H1 (cell line): Measurements from ENCODE around the gene C16orf54. TPM values are rescaled to one million over a fixed set of nuclear protein-coding genes. Genes with fewer than 3 reads are reported as not detected.

Experiments
- BCL11A ChIP-seq, 2 experiments: IDR thresholded peaks; one replicate each; pipeline ENCODE4 v1.6.1; 2011; ENCODE audit warnings: low read depth in 2 of 2, low read length in 2 of 2, mild to moderate bottlenecking in 2 of 2
- CEBPB ChIP-seq: IDR thresholded peaks from 2 replicates; pipeline ENCODE4 v1.6.1; 2012; ENCODE audit warnings: low read depth, low read length
- CTCF ChIP-seq, 3 experiments: IDR thresholded peaks; 1 replicate in 2 of 3; 2 replicates in 1 of 3; pipeline versions ENCODE4 v1.5.1 to v1.6.1; 2011; ENCODE audit warnings: low read length in 3 of 3, mild to moderate bottlenecking in 3 of 3, inconsistent platforms in 2 of 3, low read depth in 1 of 3, moderate library complexity in 1 of 3; ENCODE audit not compliant: insufficient read depth in 1 of 3; ENCODE audit errors: control extremely low read depth in 1 of 3
- HDAC2 ChIP-seq, 2 experiments: fragments of 300-600 bp in 1 of 2; sonication (generic) in 1 of 2; IDR thresholded peaks; 2 replicates each; pipeline ENCODE4 v1.6.1; 2011 to 2012; ENCODE audit warnings: low read depth in 2 of 2, low read length in 2 of 2, mild to moderate bottlenecking in 2 of 2, moderate library complexity in 2 of 2, borderline replicate concordance in 1 of 2, inconsistent platforms in 1 of 2
- KDM4A ChIP-seq: IDR thresholded peaks from one replicate; pipeline ENCODE4 v1.7.1; 2012; ENCODE audit warnings: low read depth, mild to moderate bottlenecking, moderate library complexity, low read length, inconsistent platforms; ENCODE audit not compliant: severe bottlenecking
- MAX ChIP-seq: IDR thresholded peaks from 2 replicates; pipeline ENCODE4 v1.6.1; 2012; ENCODE audit warnings: inconsistent platforms
- POLR2A ChIP-seq, 2 experiments: IDR thresholded peaks; 1 replicate in 1 of 2; 2 replicates in 1 of 2; pipeline ENCODE4 v1.6.1; 2011; ENCODE audit warnings: low read depth in 2 of 2, low read length in 2 of 2, mild to moderate bottlenecking in 2 of 2; ENCODE audit errors: control extremely low read depth in 1 of 2
- POLR2AphosphoS5 ChIP-seq: IDR thresholded peaks from 2 replicates; pipeline ENCODE4 v1.6.1; 2011; ENCODE audit warnings: low read depth, low read length
- SP1 ChIP-seq: IDR thresholded peaks from 2 replicates; pipeline ENCODE4 v1.6.1; 2011; ENCODE audit warnings: low read depth, low read length
- SRF ChIP-seq: IDR thresholded peaks from 2 replicates; pipeline ENCODE4 v1.6.1; 2011; ENCODE audit warnings: mild to moderate bottlenecking, low read depth, low read length, moderate library complexity
- ZNF274 ChIP-seq: IDR thresholded peaks from 2 replicates; pipeline ENCODE4 v1.7.0; 2012; ENCODE audit warnings: low read length, borderline replicate concordance; ENCODE audit errors: extremely low read depth
- polyA plus RNA-seq, 7 experiments: library from polyadenylated mRNA; depleted of rRNA in 3 of 7; stranded (reverse) in 5 of 7; unstranded in 2 of 7; fragments of >200 nt in 5 of 7; fragments of 200-250 nt in 2 of 7; gene quantifications; 1 replicate in 5 of 7; 2 replicates in 1 of 7; 4 replicates in 1 of 7; pipeline versions ENCODE4 v1.2.1 to v1.2.3, GENCODE V29; 2011 to 2013; ENCODE audit warnings: missing spikeins in 2 of 7, mixed read lengths in 2 of 7
- total RNA-seq: library from RNA; stranded (reverse); fragmentation: NEBNext Ultra II Directional; extraction: Animal tissue kit (Norgen Biotek cat#: 25700); gene quantifications from 2 replicates; pipeline ENCODE4 v1.2.1, GENCODE V29; 2021

The C16orf54 gene
- total and polyA plus RNA-seq, 2 of the 8 experiments (the other 6 are each of a cell fraction or from before 2014, with no cell fraction given): not detected

GRCh38 chr16:29710227-29711219, 35.3 kb downstream of the C16orf54 start (continued):
- peak; percentile 77 for TF ChIP-seq POLR2AphosphoS5
- TF ChIP-seq SP1: 0 out of 2 replicates have a peak, but pooled peaks have one; percentile 11
- TF ChIP-seq BCL11A (IDR thresholded peaks at IDR 0.05; ENCODE audit: low read depth in 2 of 2, low read length in 2 of 2): no peak
- no peak for TF ChIP-seq KDM4A
- peak; percentile 5 to 71 for TF ChIP-seq POLR2A (IDR thresholded peaks at IDR 0.05; ENCODE audit: control extremely low read depth in 1 of 2, low read depth in 2 of 2, low read length in 2 of 2)
- TF ChIP-seq CTCF (IDR thresholded peaks at IDR 0.05; ENCODE audit: control extremely low read depth in 1 of 3, insufficient read depth in 1 of 3, low read depth in 1 of 3, low read length in 3 of 3): peak in 2 of 3 experiments; percentile 46 to 64; a peak in 3 of 4 replicates
- TF ChIP-seq CEBPB: no peak
- peak; percentile 96 for TF ChIP-seq MAX
- no peak for TF ChIP-seq ZNF274
- TF ChIP-seq HDAC2 (IDR thresholded peaks at IDR 0.05; ENCODE audit: borderline replicate concordance in 1 of 2, low read depth in 2 of 2, low read length in 2 of 2): peak in 1 of 2 experiments; percentile 77; a peak in 1 of 4 replicates
- TF ChIP-seq SRF: no peak
